AG04449 (cell line): ENCODE measurements around the gene SLC35G6.
"Not testable (repeated sequence)": the region's sequence is repeated elsewhere in the genome, so short reads cannot be mapped to it uniquely, and the experiment has no call there.

Experiments
- CTCF ChIA-PET: fragments of 350-600 bp; formaldehyde crosslinking; extraction: SDS; loops from one replicate; lab custom pipeline; 2021; ENCODE audit warnings: antibody characterized with exemption; lab: Yijun Ruan, JAX
- POLR2A ChIA-PET: fragments of 400-600, 350-600 bp; formaldehyde crosslinking; extraction: SDS; loops from one replicate; lab custom pipeline; 2020; ENCODE audit warnings: antibody characterized with exemption, inconsistent platforms; lab: Yijun Ruan, JAX
- DNase-seq: peaks from one replicate; pipeline ENCODE4 v3.0.0-alpha.2; 2010; ENCODE audit warnings: low read depth, low spot score
- H3K4me3 ChIP-seq: 2 replicates; pipeline ENCODE4 v1.5.1; 2011; ENCODE audit warnings: low read depth, mild to moderate bottlenecking, control low read depth, low read length
- TF ChIP-seq, protein P1 (sequence below): IDR thresholded peaks from one replicate; pipeline ENCODE4 v1.5.1; 2011; ENCODE audit warnings: mild to moderate bottlenecking, moderate library complexity, low read length, control low read depth, inconsistent platforms; ENCODE audit not compliant: insufficient read depth; ENCODE audit errors: missing control alignments

The SLC35G6 gene

DNA sequence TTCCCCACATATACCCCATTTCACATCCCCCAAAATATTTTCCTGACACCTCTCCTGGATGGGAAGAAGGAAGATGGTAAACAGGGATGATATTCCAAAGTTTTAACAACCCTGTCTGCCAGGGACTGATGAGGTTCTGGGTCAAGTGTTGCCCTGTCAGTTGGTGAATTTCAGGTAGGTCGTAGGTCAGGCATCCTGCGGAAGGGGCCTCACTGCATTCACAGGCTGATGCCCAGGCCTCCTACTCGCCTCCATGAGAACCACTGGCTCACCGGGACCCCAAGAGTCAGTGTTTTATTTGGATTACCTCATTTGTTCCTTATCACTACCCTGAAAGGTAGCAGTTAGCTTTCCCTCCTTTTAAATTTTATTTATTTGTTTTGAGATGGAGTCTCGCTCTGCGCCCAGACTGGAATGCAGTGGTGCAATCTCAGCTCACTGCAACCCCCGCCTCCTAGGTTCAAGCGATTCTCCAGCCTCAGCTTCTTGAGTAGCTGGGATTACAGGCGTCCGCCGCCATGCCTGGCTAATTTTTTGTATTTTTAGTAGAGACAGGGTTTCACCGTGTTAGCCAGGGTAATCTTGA, 12.3 kb upstream of the SLC35G6 start:
- H3K4me3 ChIP-seq: no peak overlapping the region
- POLR2A ChIA-PET: no interaction called here
- CTCF ChIA-PET: no interaction called here
- DNase-seq: no peak
- TF ChIP-seq, protein P1, sequence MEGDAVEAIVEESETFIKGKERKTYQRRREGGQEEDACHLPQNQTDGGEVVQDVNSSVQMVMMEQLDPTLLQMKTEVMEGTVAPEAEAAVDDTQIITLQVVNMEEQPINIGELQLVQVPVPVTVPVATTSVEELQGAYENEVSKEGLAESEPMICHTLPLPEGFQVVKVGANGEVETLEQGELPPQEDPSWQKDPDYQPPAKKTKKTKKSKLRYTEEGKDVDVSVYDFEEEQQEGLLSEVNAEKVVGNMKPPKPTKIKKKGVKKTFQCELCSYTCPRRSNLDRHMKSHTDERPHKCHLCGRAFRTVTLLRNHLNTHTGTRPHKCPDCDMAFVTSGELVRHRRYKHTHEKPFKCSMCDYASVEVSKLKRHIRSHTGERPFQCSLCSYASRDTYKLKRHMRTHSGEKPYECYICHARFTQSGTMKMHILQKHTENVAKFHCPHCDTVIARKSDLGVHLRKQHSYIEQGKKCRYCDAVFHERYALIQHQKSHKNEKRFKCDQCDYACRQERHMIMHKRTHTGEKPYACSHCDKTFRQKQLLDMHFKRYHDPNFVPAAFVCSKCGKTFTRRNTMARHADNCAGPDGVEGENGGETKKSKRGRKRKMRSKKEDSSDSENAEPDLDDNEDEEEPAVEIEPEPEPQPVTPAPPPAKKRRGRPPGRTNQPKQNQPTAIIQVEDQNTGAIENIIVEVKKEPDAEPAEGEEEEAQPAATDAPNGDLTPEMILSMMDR: no peak

GRCh38 chr17:7469843-7470242, 11.4 kb upstream of the SLC35G6 start:
- POLR2A ChIA-PET, H3K4me3 ChIP-seq: not testable (repeated sequence)
- CTCF ChIA-PET: interaction anchor here (2.0 kb wide), 1 partner anchor 33 kb away, joined by 7 read pairs; no protein-coding TSS in a partner anchor

DNA sequence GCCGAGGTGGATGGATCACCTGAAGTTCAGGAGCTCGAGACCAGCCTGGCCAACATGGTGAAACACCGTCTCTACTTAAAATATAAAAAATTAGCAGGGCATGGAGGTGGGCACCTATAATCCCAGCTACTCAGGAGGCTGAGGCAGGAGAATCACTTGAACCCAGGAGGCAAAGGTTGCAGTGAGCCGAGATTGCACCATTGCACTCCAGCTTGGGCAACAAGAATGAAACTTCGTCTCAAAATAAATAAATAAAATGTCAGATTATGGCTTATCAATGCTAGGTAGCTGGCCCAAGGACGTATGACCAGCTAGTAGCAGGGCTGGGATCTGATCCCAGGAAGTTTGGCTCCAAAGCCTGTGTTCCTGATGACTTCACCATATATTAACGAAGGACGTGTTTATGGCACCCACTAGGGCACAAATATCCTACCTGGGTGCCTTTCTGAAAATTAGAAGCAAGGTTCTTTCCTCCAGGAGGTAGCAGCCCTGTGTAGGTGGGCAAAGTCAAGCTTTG, 10.7 kb upstream of the SLC35G6 start:
- POLR2A ChIA-PET, H3K4me3 ChIP-seq, DNase-seq: not testable (repeated sequence)
- CTCF ChIA-PET: interaction anchor here (1.4 to 2.0 kb wide), 2 partner anchors 34 to 90 kb away, joined by 5 to 7 read pairs; no protein-coding TSS in a partner anchor

More at GRCh38 chr17:7469843-7470242, 11.4 kb upstream of the SLC35G6 start:
- not testable (repeated sequence) for DNase-seq

GRCh38 chr17:7471729-7472128, 9.5 kb upstream of the SLC35G6 start:
- H3K4me3 ChIP-seq: no peak overlapping the region
- ChIA-PET CTCF (interaction anchor here (1.0 to 2.0 kb wide), 2 partner anchors 35 to 43 kb away, joined by 3 to 7 read pairs; no protein-coding TSS in a partner anchor), POLR2A (interaction anchor here (0.7 kb wide), 1 partner anchor 12 kb away, joined by 3 read pairs; the partner anchor contains the start of gene POLR2A)
- TF ChIP-seq, protein P1: no peak
- DNase-seq: no peak

DNA sequence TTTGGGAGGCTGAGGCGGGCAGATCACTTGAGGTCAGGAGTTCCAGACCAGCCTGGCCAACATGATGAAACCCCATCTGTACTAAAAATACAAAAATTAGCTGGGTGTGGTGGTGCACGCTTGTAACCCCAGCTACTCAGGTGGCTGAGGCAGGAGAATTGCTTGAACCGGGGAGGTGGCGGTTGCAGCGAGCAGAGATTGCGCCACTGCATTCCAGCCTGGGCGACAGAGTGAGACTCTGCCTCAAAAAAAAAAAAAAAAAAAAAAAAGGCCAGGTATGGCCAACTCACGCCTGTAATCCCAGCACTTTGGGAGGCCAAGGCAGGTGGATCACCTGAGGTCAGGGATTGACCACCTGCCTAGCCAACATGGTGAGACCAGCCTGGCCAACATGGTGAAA, 6.5 kb upstream of the SLC35G6 start:
- not testable (repeated sequence) for DNase-seq, H3K4me3 ChIP-seq
- ChIA-PET CTCF (interaction anchor here (1.0 to 1.4 kb wide), 2 partner anchors 8 to 61 kb away, joined by 3 to 4 read pairs; no protein-coding TSS in a partner anchor), POLR2A (interaction anchor here (2.8 kb wide), 1 partner anchor 10 kb away, joined by 18 read pairs; the partner anchor contains the start of gene POLR2A)

- peak overlapping the region; percentile 6 for H3K4me3 ChIP-seq
- TF ChIP-seq, protein P1: no peak
- CTCF ChIA-PET: interaction anchor here (1.0 to 3.2 kb wide), 6 partner anchors 9 to 85 kb away, joined by 3 to 13 read pairs (median 4); no protein-coding TSS in a partner anchor
- POLR2A ChIA-PET: interaction anchor here (0.9 to 2.8 kb wide), 3 partner anchors 9 to 72 kb away, joined by 3 to 18 read pairs (median 4); partner anchors contain the start of gene POLR2A
- DNase-seq: no peak
Observed at GRCh38 chr17:7475764-7476422, 5.4 kb upstream of the SLC35G6 start.

GRCh38 chr17:7476494-7476893, 4.8 kb upstream of the SLC35G6 start:
- no peak for DNase-seq
- ChIA-PET CTCF (interaction anchor here (1.2 to 3.2 kb wide), 6 partner anchors 13 to 121 kb away, joined by 3 to 13 read pairs (median 4); no protein-coding TSS in a partner anchor), POLR2A (interaction anchor here (0.6 to 2.8 kb wide), 3 partner anchors 9 to 21 kb away, joined by 3 to 18 read pairs (median 4); partner anchors contain the start of gene POLR2A)
- H3K4me3 ChIP-seq: peak overlapping the region; percentile 72; the same call in 1 of the 2 replicates
- TF ChIP-seq, protein P1: no peak
